RWPE2 (cell line): ENCODE measurements around the gene CETN2.

Source experiments
- ATAC-seq: fragments of 200-7000 bp; cut with Tn5 transposase; 3 replicates; pipeline ENCODE4 v1.9.1; 2021; ENCODE audit warnings: low read depth
- DNase-seq: peaks from one replicate; pipeline ENCODE4 v3.0.0-alpha.2; 2020; ENCODE audit warnings: low spot score
- H3K27ac ChIP-seq: fragments of 450-650 bp; 2 replicates; pipeline ENCODE4 v1.5.1; 2017; ENCODE audit warnings: mild to moderate bottlenecking; ENCODE audit not compliant: poor library complexity, severe bottlenecking
- H3K27me3 ChIP-seq: fragments of 250-450 bp; sonication (Bioruptor Pico); 2 replicates; pipeline ENCODE4 v1.5.1; 2021; ENCODE audit warnings: mild to moderate bottlenecking, moderate library complexity; ENCODE audit not compliant: insufficient read depth, poor library complexity, severe bottlenecking
- H3K36me3 ChIP-seq: fragments of 250-450 bp; sonication (Bioruptor Pico); 2 replicates; pipeline ENCODE4 v1.5.1; 2020; ENCODE audit warnings: low read depth, mild to moderate bottlenecking, moderate library complexity
- H3K4me1 ChIP-seq: fragments of 250-450 bp; sonication (Bioruptor Pico); 2 replicates; pipeline ENCODE4 v1.5.1; 2021; ENCODE audit warnings: mild to moderate bottlenecking, moderate library complexity; ENCODE audit not compliant: insufficient read depth, poor library complexity, severe bottlenecking
- H3K4me3 ChIP-seq: fragments of 250-450 bp; sonication (Bioruptor Pico); 2 replicates; pipeline ENCODE4 v1.5.1; 2021; ENCODE audit warnings: mild to moderate bottlenecking, moderate library complexity; ENCODE audit not compliant: severe bottlenecking
- H3K9me3 ChIP-seq: fragments of 250-450 bp; sonication (Bioruptor Pico); 2 replicates; pipeline ENCODE4 v1.5.1; 2021; ENCODE audit warnings: mild to moderate bottlenecking, moderate library complexity; ENCODE audit not compliant: severe bottlenecking
- CTCF ChIP-seq: fragments of 450-650 bp; IDR thresholded peaks from one replicate; pipeline ENCODE4 v1.5.1; 2017; ENCODE audit warnings: mild to moderate bottlenecking, moderate library complexity; ENCODE audit not compliant: poor library complexity, severe bottlenecking

CETN2 gene

GRCh38 chrX:152822383-152823086 lies 8.0 kb downstream of the CETN2 start:
- ATAC-seq (peak; percentile 30; the same call in 1 of the 3 replicates), DNase-seq (no peak)
- Histone ChIP-seq H3K36me3 (no peaks in the 10 kb centered on the region), H3K9me3 (no peaks in the 10 kb centered on the region), H3K27ac (no peak overlapping the region), H3K4me3 (no peak overlapping the region), H3K4me1 (peaks cover 8% of the 10 kb centered on the region), H3K27me3 (no peaks in the 10 kb centered on the region)
- no peak for TF ChIP-seq CTCF

GRCh38 chrX:152821145-152821765 lies 9.3 kb downstream of the CETN2 start:
- no peak for DNase-seq
- no peak overlapping the region for H3K4me3 ChIP-seq
- ATAC-seq: no peak
- peaks cover 8% of the 10 kb centered on the region for H3K4me1 ChIP-seq
- no peaks in the 10 kb centered on the region for H3K36me3 ChIP-seq
- H3K27ac ChIP-seq: no peak overlapping the region
- TF ChIP-seq CTCF: peak; percentile 53
- H3K27me3 ChIP-seq: no peaks in the 10 kb centered on the region
- no peaks in the 10 kb centered on the region for H3K9me3 ChIP-seq

GRCh38 chrX:152819732-152820131 lies 10.8 kb downstream of the CETN2 start:
- Histone ChIP-seq H3K4me1 (peaks cover 8% of the 10 kb centered on the region), H3K27ac (no peak overlapping the region), H3K36me3 (no peaks in the 10 kb centered on the region), H3K4me3 (no peak overlapping the region), H3K9me3 (no peaks in the 10 kb centered on the region), H3K27me3 (no peaks in the 10 kb centered on the region)
- TF ChIP-seq CTCF: no peak
- DNase-seq (no peak), ATAC-seq (peak; percentile 58; the same call in 2 of the 3 replicates)

- TF ChIP-seq CTCF: no peak
- Histone ChIP-seq H3K27me3 (no peaks in the 10 kb centered on the region), H3K27ac (no peak overlapping the region), H3K9me3 (no peaks in the 10 kb centered on the region), H3K4me3 (no peak overlapping the region), H3K4me1 (peaks cover 8% of the 10 kb centered on the region), H3K36me3 (no peaks in the 10 kb centered on the region)
- DNase-seq (no peak), ATAC-seq (no peak; the same call in 2 of the 3 replicates)
Measured at GRCh38 chrX:152819266-152819665, 11.3 kb downstream of the CETN2 start.

- no peak for DNase-seq
- peaks cover 8% of the 10 kb centered on the region for H3K4me1 ChIP-seq
- H3K36me3 ChIP-seq: no peaks in the 10 kb centered on the region
- H3K27ac ChIP-seq: no peak overlapping the region
- TF ChIP-seq CTCF: no peak
- H3K4me3 ChIP-seq: no peak overlapping the region
- no peak for ATAC-seq
- no peaks in the 10 kb centered on the region for H3K27me3 ChIP-seq
- no peaks in the 10 kb centered on the region for H3K9me3 ChIP-seq
Measured at GRCh38 chrX:152818356-152818755, 12.2 kb downstream of the CETN2 start.
